HepG2 (cell line): ENCODE results near the gene CYBRD1. TPM values are rescaled to one million over a fixed set of nuclear protein-coding genes. Genes with fewer than 3 reads are reported as not detected.

ENCODE experiments used
- HES4 ChIP-seq: sonication (generic); formaldehyde crosslinking; IDR thresholded peaks from 2 replicates; pipeline ENCODE4 v1.9.0; 2021; ENCODE audit warnings: mild to moderate bottlenecking, missing genetic modification reagents, borderline replicate concordance
- JUNB ChIP-seq: sonication (generic); formaldehyde crosslinking; IDR thresholded peaks from 2 replicates; pipeline ENCODE4 v1.8.0; 2022; ENCODE audit warnings: missing genetic modification reagents, mild to moderate bottlenecking, borderline replicate concordance
- KIAA2018 ChIP-seq: sonication (generic); formaldehyde crosslinking; IDR thresholded peaks from 2 replicates; pipeline ENCODE4 v1.5.0; 2020; ENCODE audit warnings: mild to moderate bottlenecking, missing genetic modification reagents, borderline replicate concordance
- NR0B2 ChIP-seq: sonication (generic); formaldehyde crosslinking; IDR thresholded peaks from 2 replicates; pipeline ENCODE4 v1.4.0; 2020; ENCODE audit warnings: mild to moderate bottlenecking, missing genetic modification reagents
- TBL1XR1 ChIP-seq: fragments of 150-350 bp; IDR thresholded peaks from 2 replicates; pipeline ENCODE4 v1.6.1; 2014; ENCODE audit warnings: borderline replicate concordance, low read length; ENCODE audit not compliant: partially characterized antibody
- ZFP1 ChIP-seq: IDR thresholded peaks from 2 replicates; pipeline ENCODE4 v1.6.1; 2016
- ZMYM4 ChIP-seq: sonication (generic); formaldehyde crosslinking; IDR thresholded peaks from 2 replicates; pipeline ENCODE4 v1.8.1; 2023; ENCODE audit warnings: mild to moderate bottlenecking, missing genetic modification reagents
- ZNF10 ChIP-seq: sonication (generic); formaldehyde crosslinking; IDR thresholded peaks from 2 replicates; pipeline ENCODE4 v1.4.0; 2020; ENCODE audit warnings: mild to moderate bottlenecking, low read depth, missing genetic modification reagents, borderline replicate concordance
- ZNF281 ChIP-seq: sonication (generic); formaldehyde crosslinking; IDR thresholded peaks from 2 replicates; pipeline ENCODE4 v1.4.0; 2020; ENCODE audit warnings: missing genetic modification reagents, borderline replicate concordance
- ZNF576 ChIP-seq: sonication (generic); formaldehyde crosslinking; IDR thresholded peaks from 2 replicates; pipeline ENCODE4 v1.4.0; 2020; ENCODE audit warnings: mild to moderate bottlenecking, missing genetic modification reagents
- ZNF816 ChIP-seq: sonication (generic); formaldehyde crosslinking; IDR thresholded peaks from 2 replicates; pipeline ENCODE4 v1.8.0; 2022; ENCODE audit warnings: missing genetic modification reagents, mild to moderate bottlenecking, borderline replicate concordance
- polyA plus RNA-seq, 8 experiments: library from polyadenylated mRNA; depleted of rRNA in 3 of 8; stranded (reverse) in 7 of 8; unstranded in 1 of 8; fragments of >200 nt; fragmentation: Illumina TruSeq in 4 of 8; extraction: Trizol in 4 of 8; gene quantifications; 2 replicates each; pipeline versions ENCODE4 v1.2.1 to v1.2.3, GENCODE V29; 2011 to 2016; ENCODE audit warnings: low read depth in 4 of 8, missing spikeins in 1 of 8, mixed read lengths in 1 of 8; ENCODE audit not compliant: insufficient read depth in 1 of 8
- total RNA-seq, 5 experiments: library from RNA; depleted of rRNA; stranded (reverse); fragments of >200 nt; fragmentation: Illumina TruSeq; extraction: Trizol; gene quantifications; 2 replicates each; pipeline ENCODE4 v1.2.3, GENCODE V29; 2016; ENCODE audit warnings: low read depth in 1 of 5
- TF ChIP-seq, protein P1 (sequence below): IDR thresholded peaks from 2 replicates; pipeline ENCODE4 v1.6.1; 2016; ENCODE audit warnings: low read depth, control low read depth
- TF ChIP-seq, protein P2 (sequence below): sonication (generic); formaldehyde crosslinking; IDR thresholded peaks from 2 replicates; pipeline ENCODE4 v1.5.0; 2020; ENCODE audit warnings: mild to moderate bottlenecking, low read depth, missing genetic modification reagents, borderline replicate concordance

CYBRD1 gene
- total and polyA plus RNA-seq, 2 of the 13 experiments (the other 11 are each of a cell fraction or from before 2014, with no cell fraction given): 0.13 to 0.42 TPM

DNA sequence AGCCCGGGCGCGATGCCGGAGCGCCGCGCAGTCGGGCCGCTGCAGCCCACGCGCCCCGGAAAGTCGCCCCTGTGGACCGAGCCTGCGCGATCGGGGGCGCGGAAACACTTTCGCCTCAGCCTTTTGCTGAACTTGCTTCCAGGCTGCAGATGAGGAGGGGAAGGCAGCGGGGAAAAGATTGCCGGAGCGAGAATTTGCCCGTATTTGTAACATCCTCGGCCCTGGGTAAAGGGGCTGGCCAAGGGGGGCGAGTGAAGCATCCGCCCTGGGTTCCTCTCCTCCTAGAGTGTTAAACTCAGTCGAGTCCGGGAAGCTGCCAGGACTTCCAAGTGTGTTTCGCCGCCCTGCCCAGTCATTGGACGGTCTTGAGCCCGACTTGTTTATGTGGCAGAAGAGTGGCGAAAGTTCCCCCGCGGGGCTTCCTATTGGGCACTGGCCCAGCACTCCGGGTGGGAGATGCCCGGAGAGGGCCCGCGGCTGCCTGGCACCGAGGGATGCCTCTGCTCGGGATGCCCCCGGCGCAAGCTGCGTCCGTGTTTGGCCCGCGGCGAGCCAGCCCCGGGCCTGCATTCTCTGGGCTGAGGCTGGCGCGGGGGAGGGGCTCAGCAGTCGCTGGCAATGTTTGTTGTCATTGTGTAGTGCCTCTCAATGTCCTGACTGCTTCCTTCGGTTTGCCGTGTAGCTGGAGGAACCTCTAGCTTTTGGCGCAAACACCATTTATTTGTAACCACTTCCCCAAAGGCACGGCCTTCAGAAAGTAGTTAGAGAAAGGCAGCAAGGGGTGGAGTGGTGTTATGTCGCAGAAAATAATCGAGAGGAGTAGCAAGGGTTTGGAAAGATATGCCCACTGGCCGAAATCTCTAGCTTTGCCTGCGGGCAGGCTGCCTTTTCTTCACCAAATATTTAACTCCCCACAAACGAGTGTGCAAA lies 1.1 kb downstream of the CYBRD1 start (continued):
- TF ChIP-seq, protein P1, sequence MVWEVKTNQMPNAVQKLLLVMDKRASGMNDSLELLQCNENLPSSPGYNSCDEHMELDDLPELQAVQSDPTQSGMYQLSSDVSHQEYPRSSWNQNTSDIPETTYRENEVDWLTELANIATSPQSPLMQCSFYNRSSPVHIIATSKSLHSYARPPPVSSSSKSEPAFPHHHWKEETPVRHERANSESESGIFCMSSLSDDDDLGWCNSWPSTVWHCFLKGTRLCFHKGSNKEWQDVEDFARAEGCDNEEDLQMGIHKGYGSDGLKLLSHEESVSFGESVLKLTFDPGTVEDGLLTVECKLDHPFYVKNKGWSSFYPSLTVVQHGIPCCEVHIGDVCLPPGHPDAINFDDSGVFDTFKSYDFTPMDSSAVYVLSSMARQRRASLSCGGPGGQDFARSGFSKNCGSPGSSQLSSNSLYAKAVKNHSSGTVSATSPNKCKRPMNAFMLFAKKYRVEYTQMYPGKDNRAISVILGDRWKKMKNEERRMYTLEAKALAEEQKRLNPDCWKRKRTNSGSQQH (CRISPR knock-in tag): no peak
- TF ChIP-seq ZNF10 (CRISPR knock-in tag): no peak
- TF ChIP-seq ZNF816: no peak
- no peak for TF ChIP-seq NR0B2
- TF ChIP-seq KIAA2018: no peak
- no peak for TF ChIP-seq TBL1XR1
- no peak for TF ChIP-seq ZNF576 (CRISPR knock-in tag)
- peak; percentile 85; the same call in 1 of the 2 replicates for TF ChIP-seq ZNF281
- TF ChIP-seq JUNB (CRISPR knock-in tag): no peak
- 0 out of 2 replicates have a peak, but pooled peaks have one; percentile 18 for TF ChIP-seq HES4 (CRISPR knock-in tag)
- no peak for TF ChIP-seq ZFP1
- TF ChIP-seq ZMYM4 (CRISPR knock-in tag): no peak; the same call in 1 of the 2 replicates
- TF ChIP-seq, protein P2, sequence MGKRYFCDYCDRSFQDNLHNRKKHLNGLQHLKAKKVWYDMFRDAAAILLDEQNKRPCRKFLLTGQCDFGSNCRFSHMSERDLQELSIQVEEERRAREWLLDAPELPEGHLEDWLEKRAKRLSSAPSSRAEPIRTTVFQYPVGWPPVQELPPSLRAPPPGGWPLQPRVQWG (CRISPR knock-in tag): no peak
